Breast epithelium (tissue), 3 donors: ENCODE results near the gene C3orf49.

ENCODE experiments used
- CTCF ChIP-seq, 3 donors: fragments of 450-650 bp; IDR thresholded peaks; one replicate each; pipeline ENCODE4 v1.5.1; 2016 to 2017; ENCODE audit warnings: antibody characterized with exemption in 3 of 3, mild to moderate bottlenecking in 3 of 3, moderate library complexity in 3 of 3
- POLR2A ChIP-seq: fragments of 450-650 bp; IDR thresholded peaks from one replicate; pipeline ENCODE4 v1.6.1; 2016; ENCODE audit warnings: antibody characterized with exemption, mild to moderate bottlenecking, moderate library complexity
- POLR2AphosphoS5 ChIP-seq, 3 donors: sonication (generic); formaldehyde crosslinking; IDR thresholded peaks; one replicate each; pipeline ENCODE4 v1.6.1; 2017; ENCODE audit warnings: antibody characterized with exemption in 3 of 3

DNA sequence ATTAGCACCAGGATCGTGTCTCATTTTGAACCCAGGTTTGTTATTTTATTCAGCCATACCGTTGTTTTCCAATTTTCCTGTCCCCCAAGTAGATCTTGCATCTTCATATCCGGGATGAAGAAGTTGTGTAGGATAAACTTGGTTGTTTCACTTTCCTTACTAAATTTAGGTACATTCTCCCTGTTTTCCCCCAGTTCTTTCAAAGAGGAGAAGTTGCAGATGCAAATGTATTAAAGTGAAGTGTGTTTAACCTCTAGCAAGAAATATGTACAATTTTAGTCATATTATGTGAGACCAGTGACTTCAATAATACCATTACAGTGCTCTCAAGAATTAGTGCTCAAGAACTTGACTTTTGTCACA, 45.8 kb downstream of the C3orf49 start:
- TF ChIP-seq CTCF (IDR thresholded peaks at IDR 0.05) (no peak), POLR2A (no peak), POLR2AphosphoS5 (IDR thresholded peaks at IDR 0.05) (no peak)
